GM21367 (cell line): ENCODE data around the gene GDE1.
"Not testable (repeated sequence)": the region's sequence is repeated elsewhere in the genome, so short reads cannot be mapped to it uniquely, and the experiment has no call there.

ENCODE experiments used
- ATAC-seq: cut with Tn5 transposase; IDR thresholded peaks from one replicate; pipeline ENCODE4 v1.9.1; 2021; ENCODE audit not compliant: unreplicated experiment

The GDE1 gene, protein sequence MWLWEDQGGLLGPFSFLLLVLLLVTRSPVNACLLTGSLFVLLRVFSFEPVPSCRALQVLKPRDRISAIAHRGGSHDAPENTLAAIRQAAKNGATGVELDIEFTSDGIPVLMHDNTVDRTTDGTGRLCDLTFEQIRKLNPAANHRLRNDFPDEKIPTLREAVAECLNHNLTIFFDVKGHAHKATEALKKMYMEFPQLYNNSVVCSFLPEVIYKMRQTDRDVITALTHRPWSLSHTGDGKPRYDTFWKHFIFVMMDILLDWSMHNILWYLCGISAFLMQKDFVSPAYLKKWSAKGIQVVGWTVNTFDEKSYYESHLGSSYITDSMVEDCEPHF

GRCh38 chr16:19521471-19522396, at the start of gene GDE1:
TSS of gene GDE1 (minus strand) at chr16:19522098. CDS start at chr16:19521964, 134 bp downstream.
- peak; percentile 53 for ATAC-seq

GRCh38 chr16:19567560-19567959, 45.7 kb upstream of the GDE1 start:
- ATAC-seq = no peak

- ATAC-seq = no peak
Observed at GRCh38 chr16:19566362-19566761, 44.5 kb upstream of the GDE1 start.

DNA sequence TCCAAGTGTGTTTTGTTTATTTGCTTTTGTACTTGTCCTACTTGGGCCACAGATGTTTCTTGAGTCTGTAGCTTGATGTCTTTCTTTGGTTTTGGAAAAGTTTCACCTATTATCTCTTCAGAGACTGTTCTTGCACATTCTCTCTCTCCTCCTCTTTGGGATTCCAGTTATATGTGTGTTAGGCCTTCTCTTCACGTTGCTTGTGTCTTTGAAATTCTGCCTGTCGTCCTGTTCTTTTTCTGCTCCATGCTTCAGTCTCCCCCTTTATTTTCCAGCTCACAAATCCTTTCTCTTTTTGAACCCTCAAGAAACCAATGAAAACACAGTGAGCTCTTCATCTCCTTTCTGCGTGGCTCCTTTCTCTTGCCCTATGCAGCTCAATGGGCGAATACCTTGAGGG, 41.5 kb upstream of the GDE1 start:
- ATAC-seq = no peak

- ATAC-seq = no peak
Observed at GRCh38 chr16:19560078-19560477, 38.2 kb upstream of the GDE1 start.

DNA sequence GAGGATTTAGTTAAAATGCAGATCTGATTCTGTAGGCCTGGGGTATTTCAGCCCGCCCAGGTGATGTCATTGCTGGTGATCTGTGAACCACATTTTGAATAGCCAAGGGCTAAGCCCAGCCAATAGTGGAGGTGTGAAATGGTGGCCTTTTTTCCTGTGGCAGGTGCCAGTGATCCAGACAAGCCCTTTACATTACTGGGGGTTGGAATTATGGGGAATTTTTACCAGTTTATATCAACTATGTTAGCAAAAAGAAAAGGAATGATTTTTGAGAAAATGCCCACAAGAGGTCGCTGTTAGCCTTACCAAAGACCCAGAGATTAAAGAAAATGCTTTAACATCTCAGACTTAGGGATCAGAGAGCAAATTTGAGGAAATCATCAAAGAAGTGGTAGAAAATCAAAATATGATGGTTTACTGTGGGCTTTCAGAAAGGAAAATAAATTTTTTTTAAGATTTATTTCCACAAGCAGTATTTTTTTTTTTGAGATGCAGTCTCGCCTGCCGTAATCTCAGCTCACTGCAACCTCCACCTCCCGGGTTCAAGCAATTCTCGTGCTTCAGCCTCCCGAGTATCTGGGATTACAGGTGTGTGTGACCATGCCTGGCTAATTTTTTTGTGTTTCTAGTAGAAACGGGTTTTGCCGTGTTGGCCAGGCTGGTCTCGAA, 37.5 kb upstream of the GDE1 start:
- ATAC-seq = no peak

DNA sequence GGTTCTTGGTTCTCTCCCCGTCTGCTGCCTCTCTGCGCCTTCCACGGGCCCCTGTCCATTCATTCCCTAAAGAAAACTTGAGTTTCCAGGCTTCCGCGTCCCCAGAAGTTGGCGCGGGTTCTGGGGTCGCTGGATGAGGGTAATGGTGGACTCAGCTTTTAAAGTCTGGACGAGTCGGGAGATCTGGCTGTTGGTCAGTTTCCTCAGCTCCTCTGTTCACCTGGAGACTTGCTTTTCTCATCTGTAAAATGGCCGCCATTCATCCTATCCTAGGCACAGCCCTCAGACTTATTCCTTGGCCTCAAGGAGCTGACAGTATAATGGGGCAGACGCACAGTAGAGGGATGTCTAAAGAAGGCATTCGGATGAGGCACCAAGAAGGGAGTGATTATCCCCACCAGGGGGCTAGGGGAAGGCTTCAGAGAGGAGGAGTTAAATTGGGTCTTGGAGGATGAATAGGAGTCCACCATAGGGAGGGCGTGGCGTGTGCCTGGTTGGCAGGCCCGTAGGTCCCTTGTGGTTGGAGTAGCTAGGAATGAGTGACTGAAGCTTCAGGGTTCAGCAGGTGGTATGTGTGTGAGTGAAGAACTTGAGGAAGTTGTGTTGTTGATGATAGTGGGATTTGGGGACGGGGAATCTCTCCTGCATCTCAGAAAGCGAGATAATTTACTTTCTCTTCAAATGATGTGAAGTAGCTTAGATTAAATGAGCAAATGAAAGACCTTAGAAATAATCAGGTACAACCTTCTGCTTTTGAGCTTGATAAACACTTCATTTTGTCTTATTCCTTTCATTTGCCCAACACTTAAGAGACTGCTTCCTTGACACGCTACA, 34.3 kb upstream of the GDE1 start:
- no peak for ATAC-seq

GRCh38 chr16:19555186-19555937, 33.5 kb upstream of the GDE1 start, which contains the start of gene VPS35L:
TSS of gene VPS35L (plus strand) at chr16:19555703. CDS start at chr16:19555730, 27 bp downstream.
- ATAC-seq = peak; percentile 89

- no peak for ATAC-seq
Observed at GRCh38 chr16:19549673-19550072, 27.8 kb upstream of the GDE1 start.

DNA sequence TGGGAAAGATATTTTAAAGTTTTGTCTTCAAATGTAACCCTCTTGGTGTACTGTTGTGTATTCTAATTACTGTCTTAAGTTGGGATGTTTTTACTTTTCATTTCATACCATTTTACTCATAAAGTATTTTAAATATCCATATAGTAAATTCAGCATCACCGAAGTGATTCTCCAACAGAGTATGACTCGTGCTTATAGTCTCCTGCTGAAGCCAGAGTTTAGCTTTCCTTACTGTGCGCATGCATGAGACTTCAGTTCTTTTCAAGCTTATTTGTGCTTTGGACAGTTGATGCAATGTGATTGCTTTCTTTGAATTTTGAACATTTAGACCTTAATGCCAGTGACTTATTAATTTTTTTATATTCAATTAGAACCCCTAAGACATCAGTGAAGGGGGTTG, 26.2 kb upstream of the GDE1 start:
- ATAC-seq = no peak

DNA sequence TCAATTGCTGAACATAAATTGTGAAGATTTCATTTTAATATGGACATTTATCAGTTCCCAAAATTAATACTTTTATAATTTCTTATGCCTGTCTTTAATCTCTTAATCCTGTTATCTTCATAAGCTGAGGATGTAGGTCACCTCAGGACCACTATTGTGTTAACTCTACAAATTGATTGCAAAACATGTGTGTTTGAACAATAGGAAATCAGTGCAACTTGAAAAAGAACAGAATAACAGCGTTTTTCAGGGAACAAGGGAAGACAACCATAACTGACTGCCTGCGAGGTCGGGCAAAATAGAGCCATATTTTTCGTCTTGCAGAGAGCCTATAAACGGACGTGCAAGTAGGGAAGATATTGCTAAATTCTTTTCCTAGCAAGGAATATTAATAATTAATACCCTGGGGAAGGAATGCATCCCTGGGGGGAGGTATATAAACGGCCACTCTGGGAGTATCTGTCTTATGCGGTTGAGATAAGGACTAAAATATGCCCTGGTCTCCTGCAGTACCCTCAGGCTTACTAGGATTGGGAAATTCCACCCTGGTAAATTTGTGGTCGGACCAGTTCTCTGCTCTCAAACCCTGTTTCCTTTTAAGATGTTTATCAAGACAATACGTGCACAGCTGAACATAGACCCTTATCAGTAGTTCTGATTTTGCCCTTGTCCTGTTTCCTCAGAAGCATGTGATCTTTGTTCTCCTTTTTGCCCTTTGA, 21.5 kb upstream of the GDE1 start:
- not testable (repeated sequence) for ATAC-seq

- no peak for ATAC-seq
Observed at GRCh38 chr16:19542138-19542821, 20.4 kb upstream of the GDE1 start.

DNA sequence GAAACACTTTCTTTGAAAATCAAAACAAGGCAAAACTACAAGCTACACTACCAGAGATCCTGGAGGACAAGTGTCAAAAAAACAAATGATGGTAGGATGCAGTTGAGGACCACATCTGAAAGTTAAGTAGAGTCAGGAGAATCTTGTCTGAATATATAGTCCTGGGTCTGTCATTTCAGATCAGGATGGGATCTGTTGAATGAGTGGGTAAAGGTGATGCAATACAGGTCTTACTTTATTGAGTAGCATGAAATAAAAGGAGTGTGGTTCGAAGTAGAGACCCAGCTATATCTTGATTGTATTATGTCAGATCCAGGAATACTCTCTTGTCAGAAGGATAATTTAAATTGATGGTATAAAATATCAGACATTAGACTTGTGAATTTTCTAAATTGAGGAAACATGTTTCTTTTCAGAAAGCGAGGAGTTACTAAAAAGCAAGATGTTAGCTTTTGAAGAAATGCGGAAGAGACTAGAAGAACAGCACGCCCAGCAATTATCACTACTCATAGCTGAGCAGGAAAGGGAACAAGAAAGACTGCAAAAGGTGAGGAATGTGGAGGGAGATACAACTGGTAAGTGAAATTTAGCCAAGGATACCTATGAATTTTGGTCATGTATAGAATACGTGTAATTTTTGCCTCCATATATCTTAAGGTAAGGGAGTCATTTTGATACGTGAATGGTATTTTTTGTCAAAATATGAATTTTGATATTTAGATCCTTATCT, 18.5 kb upstream of the GDE1 start:
- no peak for ATAC-seq

DNA sequence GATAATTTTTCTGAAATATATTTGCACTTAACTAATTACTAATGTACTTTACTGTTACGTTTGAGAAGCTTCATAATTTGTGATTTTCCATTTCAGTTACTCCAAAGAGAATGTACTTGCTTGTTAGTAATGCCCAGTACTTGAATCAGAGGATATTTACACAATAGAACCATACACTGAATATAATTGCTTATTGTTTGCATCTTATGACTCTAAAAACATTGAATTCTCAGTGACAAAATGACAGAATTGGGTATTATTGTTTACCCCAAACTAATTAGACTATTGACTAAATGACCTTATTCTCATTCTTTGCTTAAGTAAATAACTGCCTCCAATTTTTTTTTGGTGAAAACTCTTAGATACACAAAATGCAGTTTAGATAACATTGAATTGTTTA, 10.7 kb upstream of the GDE1 start:
- ATAC-seq = no peak

DNA sequence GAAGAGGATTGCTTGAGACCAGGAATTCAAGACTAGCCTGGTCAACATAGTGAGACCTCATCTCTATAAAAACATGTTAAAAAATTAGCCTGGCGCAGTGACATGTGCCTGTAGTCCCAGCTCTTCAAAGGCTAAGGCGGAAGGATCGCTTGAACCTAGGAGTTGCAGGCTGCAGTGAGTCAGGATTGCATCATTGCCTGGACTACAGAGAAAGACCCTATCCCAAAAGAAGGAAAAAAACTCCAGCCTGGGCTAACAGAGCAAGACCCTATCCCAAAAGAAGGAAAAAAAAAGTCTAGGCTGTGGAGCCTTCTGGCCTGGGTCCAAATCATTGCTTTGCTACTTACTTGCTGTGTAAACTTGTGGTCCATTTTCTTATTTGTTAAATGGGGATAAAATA, 6.8 kb upstream of the GDE1 start:
- no peak for ATAC-seq

DNA sequence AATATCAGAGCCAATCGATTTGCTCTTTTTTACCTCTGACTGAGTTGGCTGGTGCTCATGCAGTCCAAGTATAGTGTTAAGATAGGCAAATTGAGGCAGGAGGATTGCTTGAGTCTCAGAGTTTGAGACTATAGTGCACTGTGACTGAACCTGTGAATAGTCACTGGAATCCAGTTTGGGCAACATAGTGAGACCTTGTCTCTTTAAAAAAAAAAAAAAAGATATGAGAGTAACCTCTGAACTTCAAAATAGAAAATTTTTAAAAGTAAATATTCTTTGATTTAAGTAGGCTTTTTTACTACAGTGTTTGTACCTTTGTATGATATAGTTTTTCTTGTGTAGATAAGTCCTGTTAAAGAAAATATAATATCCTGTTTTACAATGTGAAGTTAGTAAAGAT, 5.3 kb upstream of the GDE1 start:
- ATAC-seq = no peak

GRCh38 chr16:19525385-19525723, 3.5 kb upstream of the GDE1 start:
- ATAC-seq = no peak
